DND-41 (cell line): ENCODE measurements around the gene IGFBP6.

ENCODE experiments used
- ATAC-seq: fragments of 200-7000 bp; cut with Tn5 transposase; 3 replicates; pipeline ENCODE4 v1.9.1; 2021; ENCODE audit warnings: low read depth; ENCODE audit not compliant: insufficient read depth
- DNase-seq: peaks from one replicate; pipeline ENCODE4 v3.0.0-alpha.2; 2020
- H2AFZ ChIP-seq: 2 replicates; pipeline ENCODE4 v1.6.0; 2012; ENCODE audit warnings: low read depth, low read length
- H3K27ac ChIP-seq: 2 replicates; pipeline ENCODE4 v1.5.1; 2012; ENCODE audit warnings: low read length, inconsistent platforms
- H3K27me3 ChIP-seq: fragments of 200-600 bp; sonication (generic); 2 replicates; pipeline ENCODE4 v1.6.0; 2012; ENCODE audit warnings: low read length, mild to moderate bottlenecking, inconsistent platforms; ENCODE audit not compliant: insufficient read depth, poor library complexity
- H3K36me3 ChIP-seq: 2 replicates; pipeline ENCODE4 v1.5.1; 2012; ENCODE audit warnings: low read length, inconsistent platforms; ENCODE audit not compliant: insufficient read depth
- H3K4me1 ChIP-seq: 2 replicates; pipeline ENCODE4 v1.5.1; 2012; ENCODE audit warnings: mild to moderate bottlenecking, low read length; ENCODE audit not compliant: insufficient read depth
- H3K4me2 ChIP-seq: 2 replicates; pipeline ENCODE4 v1.6.0; 2012; ENCODE audit warnings: mild to moderate bottlenecking, moderate library complexity, low read length, inconsistent platforms; ENCODE audit not compliant: insufficient read depth
- H3K4me3 ChIP-seq, 2 experiments: fragments of 200-600 bp in 1 of 2; shearing (Covaris generic) in 1 of 2; 2 replicates each; pipeline ENCODE4 v1.5.1; 2012 to 2016; ENCODE audit warnings: inconsistent platforms in 2 of 2, low read length in 2 of 2, mild to moderate bottlenecking in 2 of 2, low read depth in 1 of 2, moderate library complexity in 1 of 2
- H3K79me2 ChIP-seq: 2 replicates; pipeline ENCODE4 v1.6.0; 2012; ENCODE audit warnings: low read length, inconsistent platforms; ENCODE audit not compliant: insufficient read depth
- H3K9ac ChIP-seq: 2 replicates; pipeline ENCODE4 v1.6.0; 2012; ENCODE audit warnings: low read depth, mild to moderate bottlenecking, inconsistent platforms, low read length, moderate library complexity
- H3K9me3 ChIP-seq: 2 replicates; pipeline ENCODE4 v1.5.1; 2012; ENCODE audit warnings: low read length, moderate library complexity, mild to moderate bottlenecking, inconsistent platforms; ENCODE audit not compliant: insufficient read depth, severe bottlenecking
- H4K20me1 ChIP-seq: 2 replicates; pipeline ENCODE4 v1.6.0; 2012; ENCODE audit warnings: low read length; ENCODE audit not compliant: insufficient read depth
- CTCF ChIP-seq: IDR thresholded peaks from 2 replicates; pipeline ENCODE4 v1.5.1; 2012; ENCODE audit warnings: borderline replicate concordance, low read length, moderate library complexity, mild to moderate bottlenecking; ENCODE audit not compliant: poor library complexity, severe bottlenecking; ENCODE audit errors: extremely low read depth
- EZH2 ChIP-seq: IDR thresholded peaks from 3 replicates; pipeline ENCODE4 v1.6.1; 2012; ENCODE audit warnings: borderline replicate concordance, low read depth, mild to moderate bottlenecking, moderate library complexity, low read length, inconsistent platforms; ENCODE audit not compliant: severe bottlenecking

The IGFBP6 gene

GRCh38 chr12:53113136-53113705 lies 15.8 kb downstream of the IGFBP6 start:
- ATAC-seq (no peak), DNase-seq (no peak)
- H4K20me1 ChIP-seq: no peaks in the 10 kb centered on the region
- H3K9me3 ChIP-seq: no peaks in the 10 kb centered on the region
- no peak overlapping the region for H2AFZ ChIP-seq
- no peaks in the 10 kb centered on the region for H3K27me3 ChIP-seq
- no peak for TF ChIP-seq CTCF
- TF ChIP-seq EZH2: no peak
- H3K79me2 ChIP-seq: no peaks in the 10 kb centered on the region
- H3K27ac ChIP-seq: no peak overlapping the region
- no peak overlapping the region for H3K9ac ChIP-seq
- no peaks in the 10 kb centered on the region for H3K4me1 ChIP-seq
- no peak overlapping the region for H3K4me2 ChIP-seq
- H3K36me3 ChIP-seq: no peaks in the 10 kb centered on the region
- no peak overlapping the region for H3K4me3 ChIP-seq

DNA sequence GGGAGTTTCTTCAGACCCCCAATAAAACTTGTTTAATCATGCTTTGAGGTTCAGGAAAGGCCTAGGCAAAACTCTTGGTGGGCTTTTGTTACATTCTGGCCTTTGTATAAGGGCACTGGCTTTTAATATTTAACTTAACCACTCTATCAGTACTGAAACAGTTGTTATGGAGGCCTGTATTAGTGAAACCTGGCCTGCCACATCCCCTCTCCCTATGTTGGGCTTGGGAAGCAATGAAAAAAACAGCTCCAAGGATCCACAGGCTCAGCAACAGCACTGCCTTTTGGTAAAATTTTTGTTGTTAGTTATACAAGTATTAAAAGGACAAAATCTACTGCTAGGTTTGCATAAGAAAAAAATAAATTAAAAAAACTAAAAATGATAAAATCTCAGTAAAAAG lies 16.5 kb downstream of the IGFBP6 start:
- DNase-seq (no peak), ATAC-seq (no peak)
- no peak overlapping the region for H3K9ac ChIP-seq
- H3K36me3 ChIP-seq: no peaks in the 10 kb centered on the region
- no peak overlapping the region for H3K4me2 ChIP-seq
- H3K27me3 ChIP-seq: no peaks in the 10 kb centered on the region
- H3K79me2 ChIP-seq: no peaks in the 10 kb centered on the region
- H3K9me3 ChIP-seq: no peaks in the 10 kb centered on the region
- no peaks in the 10 kb centered on the region for H4K20me1 ChIP-seq
- no peak overlapping the region for H3K27ac ChIP-seq
- H3K4me3 ChIP-seq: no peak overlapping the region
- TF ChIP-seq CTCF: no peak
- no peak for TF ChIP-seq EZH2
- no peak overlapping the region for H2AFZ ChIP-seq
- H3K4me1 ChIP-seq: no peaks in the 10 kb centered on the region

DNA sequence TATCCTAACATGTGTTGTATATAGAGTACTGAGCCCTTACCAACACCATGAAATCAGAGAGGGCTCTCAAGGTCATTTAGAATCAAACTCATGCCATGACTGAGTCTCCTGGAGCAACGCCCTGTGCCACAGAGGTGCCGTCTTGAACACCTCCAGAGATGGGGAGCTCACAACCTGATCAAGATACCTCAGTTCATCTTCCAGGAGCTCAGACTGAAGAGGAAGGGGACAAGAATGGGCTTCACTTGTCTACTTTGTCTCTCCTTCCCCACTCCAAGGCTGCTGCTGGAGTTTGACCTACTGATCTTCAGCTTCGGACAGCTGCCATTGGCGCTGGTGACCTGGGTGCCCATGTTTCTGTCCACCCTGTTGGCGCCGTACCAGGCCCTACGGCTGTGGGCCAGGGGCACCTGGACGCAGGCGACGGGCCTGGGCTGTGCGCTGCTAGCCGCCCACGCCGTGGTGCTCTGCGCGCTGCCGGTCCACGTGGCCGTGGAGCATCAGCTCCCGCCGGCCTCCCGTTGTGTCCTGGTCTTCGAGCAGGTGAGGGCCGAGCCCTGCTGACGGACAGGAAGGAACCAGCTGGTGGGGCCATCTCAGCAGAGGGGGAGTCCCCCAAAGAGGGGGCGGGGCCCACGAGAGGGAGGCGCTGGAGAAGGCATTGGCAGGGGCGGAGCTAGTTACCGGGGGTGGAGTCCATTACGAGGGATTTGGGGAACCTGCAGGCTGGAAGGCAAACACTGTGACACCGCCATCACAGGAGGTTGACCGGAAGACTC lies 17.8 kb downstream of the IGFBP6 start:
- H3K27me3 ChIP-seq: no peaks in the 10 kb centered on the region
- DNase-seq (no peak), ATAC-seq (no peak)
- no peaks in the 10 kb centered on the region for H4K20me1 ChIP-seq
- H3K4me3 ChIP-seq: no peak overlapping the region
- no peak overlapping the region for H3K27ac ChIP-seq
- H3K4me1 ChIP-seq: no peaks in the 10 kb centered on the region
- H3K79me2 ChIP-seq: no peaks in the 10 kb centered on the region
- H3K36me3 ChIP-seq: no peaks in the 10 kb centered on the region
- no peak overlapping the region for H3K9ac ChIP-seq
- TF ChIP-seq EZH2 (no peak), CTCF (no peak)
- H3K4me2 ChIP-seq: no peak overlapping the region
- no peak overlapping the region for H2AFZ ChIP-seq
- H3K9me3 ChIP-seq: no peaks in the 10 kb centered on the region
